H9 (cell line): ENCODE results near the gene LRRN3. TPM values are rescaled to one million over a fixed set of nuclear protein-coding genes. Genes with fewer than 3 reads are reported as not detected.

Source experiments
- DNase-seq: peaks from one replicate; pipeline ENCODE4 v3.0.0-alpha.2; 2017
- H2AFZ ChIP-seq: one replicate; pipeline ENCODE4 v1.6.1; 2013; ENCODE audit warnings: mild to moderate bottlenecking, low read length, control low read depth, moderate library complexity
- H2AK5ac ChIP-seq: 2 replicates; pipeline ENCODE4 v1.6.1; 2013; ENCODE audit warnings: low read length, control low read depth, mixed read lengths; ENCODE audit not compliant: insufficient read length
- H2BK120ac ChIP-seq: one replicate; pipeline ENCODE4 v1.6.1; 2013; ENCODE audit warnings: low read depth, mild to moderate bottlenecking, low read length, control low read depth, inconsistent platforms; ENCODE audit not compliant: poor library complexity, severe bottlenecking
- H2BK12ac ChIP-seq: 2 replicates; pipeline ENCODE4 v1.6.1; 2013; ENCODE audit warnings: low read length, control low read depth, mixed read lengths, low read depth; ENCODE audit not compliant: insufficient read length
- H2BK15ac ChIP-seq: 2 replicates; pipeline ENCODE4 v1.6.1; 2013; ENCODE audit warnings: low read depth, low read length, control low read depth
- H2BK20ac ChIP-seq: one replicate; pipeline ENCODE4 v1.6.1; 2013; ENCODE audit warnings: low read depth, mild to moderate bottlenecking, low read length, control low read depth, inconsistent platforms; ENCODE audit not compliant: poor library complexity, severe bottlenecking
- H2BK5ac ChIP-seq: 2 replicates; pipeline ENCODE4 v1.6.1; 2013; ENCODE audit warnings: low read length, control low read depth, mixed read lengths; ENCODE audit not compliant: insufficient read length
- H3K14ac ChIP-seq: 2 replicates; pipeline ENCODE4 v1.6.1; 2013; ENCODE audit warnings: low read length, control low read depth; ENCODE audit not compliant: insufficient read depth
- H3K18ac ChIP-seq: 2 replicates; pipeline ENCODE4 v1.6.1; 2013; ENCODE audit warnings: low read depth, mild to moderate bottlenecking, mixed read lengths, low read length, control low read depth; ENCODE audit not compliant: insufficient read length
- H3K23ac ChIP-seq: 2 replicates; pipeline ENCODE4 v1.6.1; 2013; ENCODE audit warnings: low read length, control low read depth, mixed read lengths, low read depth; ENCODE audit not compliant: insufficient read length
- H3K23me2 ChIP-seq: 2 replicates; pipeline ENCODE4 v1.6.1; 2013; ENCODE audit warnings: low read depth, mild to moderate bottlenecking, mixed read lengths, low read length, control low read depth; ENCODE audit not compliant: insufficient read length, poor library complexity, severe bottlenecking
- H3K27ac ChIP-seq: 2 replicates; pipeline ENCODE4 v1.5.1; 2013; ENCODE audit warnings: low read length, control low read depth, mixed read lengths, low read depth; ENCODE audit not compliant: insufficient read length
- H3K27me3 ChIP-seq: 2 replicates; pipeline ENCODE4 v1.6.1; 2013; ENCODE audit warnings: low read length, control low read depth, inconsistent platforms; ENCODE audit not compliant: insufficient read depth
- H3K4ac ChIP-seq: 2 replicates; pipeline ENCODE4 v1.6.1; 2013; ENCODE audit warnings: low read depth, mild to moderate bottlenecking, control low read depth, inconsistent platforms, low read length, moderate library complexity
- H3K4me1 ChIP-seq: 2 replicates; pipeline ENCODE4 v1.6.1; 2013; ENCODE audit warnings: low read length, control low read depth, inconsistent platforms; ENCODE audit not compliant: insufficient read depth
- H3K4me2 ChIP-seq: 2 replicates; pipeline ENCODE4 v1.6.1; 2013; ENCODE audit warnings: low read length, control low read depth, mixed read lengths; ENCODE audit not compliant: insufficient read length, insufficient read depth
- H3K56ac ChIP-seq: 2 replicates; pipeline ENCODE4 v1.6.1; 2013; ENCODE audit warnings: low read depth, mild to moderate bottlenecking, mixed read lengths, low read length, control low read depth; ENCODE audit not compliant: insufficient read length
- H3K79me1 ChIP-seq: 2 replicates; pipeline ENCODE4 v1.6.1; 2013; ENCODE audit warnings: low read depth, mild to moderate bottlenecking, moderate library complexity, low read length, control low read depth, inconsistent platforms; ENCODE audit not compliant: insufficient read depth, poor library complexity, severe bottlenecking
- H3K79me2 ChIP-seq: 2 replicates; pipeline ENCODE4 v1.6.1; 2013; ENCODE audit warnings: low read length, control low read depth, inconsistent platforms; ENCODE audit not compliant: insufficient read depth
- H3K9ac ChIP-seq: 2 replicates; pipeline ENCODE4 v1.6.1; 2013; ENCODE audit warnings: low read length, control low read depth, mixed read lengths; ENCODE audit not compliant: insufficient read length; ENCODE audit errors: extremely low read depth
- H3K9me3 ChIP-seq: one replicate; pipeline ENCODE4 v1.6.1; 2013; ENCODE audit warnings: low read depth, low read length, inconsistent platforms; ENCODE audit not compliant: control insufficient read depth
- H3T11ph ChIP-seq: one replicate; pipeline ENCODE4 v1.6.1; 2013; ENCODE audit warnings: mild to moderate bottlenecking, low read length, control low read depth, inconsistent platforms
- H4K20me1 ChIP-seq: one replicate; pipeline ENCODE4 v1.6.1; 2013; ENCODE audit not compliant: control insufficient read depth, insufficient read length, insufficient read depth
- H4K5ac ChIP-seq: 2 replicates; pipeline ENCODE4 v1.6.1; 2013; ENCODE audit warnings: low read depth, mild to moderate bottlenecking, mixed read lengths, low read length, control low read depth; ENCODE audit not compliant: insufficient read length
- H4K8ac ChIP-seq: replicated peaks from 2 replicates; pipeline ENCODE4 v1.6.1; 2013; ENCODE audit warnings: low read length, control low read depth, mixed read lengths, low read depth; ENCODE audit not compliant: insufficient read length
- H4K91ac ChIP-seq: 2 replicates; pipeline ENCODE4 v1.6.1; 2013; ENCODE audit warnings: low read depth, mild to moderate bottlenecking, moderate library complexity, mixed read lengths, low read length, control low read depth; ENCODE audit not compliant: insufficient read length
- H3K27ac Mint-ChIP-seq, 3 experiments: 2 replicates in 2 of 3; 3 replicates in 1 of 3; pipeline ENCODE4 v1.8.0; 2020 to 2021; ENCODE audit warnings: mixed read lengths in 3 of 3, mild to moderate bottlenecking in 1 of 3, moderate library complexity in 1 of 3
- H3K27me3 Mint-ChIP-seq: 2 replicates; pipeline ENCODE4 v1.8.0; 2021; ENCODE audit warnings: low read depth, mild to moderate bottlenecking, moderate library complexity, mixed read lengths
- H3K36me3 Mint-ChIP-seq, 3 experiments: 2 replicates in 2 of 3; 3 replicates in 1 of 3; pipeline ENCODE4 v1.8.0; 2020 to 2021; ENCODE audit warnings: low read depth in 3 of 3, mixed read lengths in 3 of 3; ENCODE audit not compliant: insufficient read depth in 1 of 3
- H3K4me1 Mint-ChIP-seq, 2 experiments: 2 replicates each; pipeline ENCODE4 v1.8.0; 2020; ENCODE audit warnings: mixed read lengths in 2 of 2
- H3K4me3 Mint-ChIP-seq, 2 experiments: 2 replicates in 1 of 2; 3 replicates in 1 of 2; pipeline ENCODE4 v1.8.0; 2020 to 2021; ENCODE audit warnings: mild to moderate bottlenecking in 2 of 2, mixed read lengths in 2 of 2, moderate library complexity in 1 of 2
- H3K9me3 Mint-ChIP-seq, 2 experiments: 2 replicates in 1 of 2; 3 replicates in 1 of 2; pipeline ENCODE4 v1.8.0; 2020; ENCODE audit warnings: mild to moderate bottlenecking in 2 of 2, mixed read lengths in 2 of 2, moderate library complexity in 1 of 2
- WGBS: extraction: QIAGEN DNeasy Blood & Tissue Kit; methylation state at CpG from one replicate; pipeline ENCODE4 v1.1.7; 2013; ENCODE audit warnings: missing lambda C conversion rate, low lambda C conversion rate, mixed read lengths; ENCODE audit not compliant: insufficient read length; ENCODE audit errors: extremely low coverage; 5-methylcytosine and 5-hydroxymethylcytosine counted together
- total RNA-seq: library from RNA; stranded (reverse); gene quantifications from 2 replicates; pipeline ENCODE4 v1.2.1, GENCODE V29; 2021
- TF ChIP-seq, protein P1 (sequence below): fragments of 200-600 bp; sonication (generic); conservative IDR thresholded peaks from 3 replicates; pipeline ENCODE4 v1.8.0; 2021; ENCODE audit warnings: antibody characterized with exemption, mild to moderate bottlenecking

Gene LRRN3
- total RNA-seq, 1 experiment from 2014 or later = 0.77 TPM

GRCh38 chr7:111063166-111063565, 27.8 kb upstream of the LRRN3 start:
- Histone ChIP-seq H3K18ac (no peak overlapping the region), H3K9me3 (peaks cover 4% of the 10 kb centered on the region), H3K23ac (no peak overlapping the region), H2BK12ac (no peak overlapping the region), H3K4me2 (no peak overlapping the region), H3K4ac (no peak overlapping the region), H3K27ac (no peak overlapping the region), H4K20me1 (no peaks in the 10 kb centered on the region), H2AFZ (no peak overlapping the region), H2BK20ac (no peak overlapping the region), H3K27me3 (no peaks in the 10 kb centered on the region), H3K9ac (no peak overlapping the region), H4K5ac (no peak overlapping the region), H3K79me2 (no peaks in the 10 kb centered on the region), H2AK5ac (no peak overlapping the region), H3T11ph (no peak overlapping the region), H3K56ac (no peak overlapping the region), H4K91ac (no peak overlapping the region), H3K23me2 (no peaks in the 10 kb centered on the region), H3K14ac (no peak overlapping the region), H2BK5ac (no peak overlapping the region), H2BK120ac (no peak overlapping the region), H3K79me1 (no peaks in the 10 kb centered on the region), H3K4me1 (no peaks in the 10 kb centered on the region), H2BK15ac (no peak overlapping the region), H4K8ac (no peak overlapping the region)
- no CpG with 5 or more reads among the region's 1 CpG for WGBS
- H3K4me3 Mint-ChIP-seq = no peak overlapping the region
- H3K9me3 Mint-ChIP-seq = peaks cover 32 to 46% of the 10 kb centered on the region in 2 experiments
- no peaks in the 10 kb centered on the region for H3K27me3 Mint-ChIP-seq
- DNase-seq = no peak
- H3K36me3 Mint-ChIP-seq = peaks cover 15 to 40% (median 27%) of the 10 kb centered on the region in 3 experiments
- no peak overlapping the region for H3K27ac Mint-ChIP-seq
- H3K4me1 Mint-ChIP-seq = no peaks in the 10 kb centered on the region
- TF ChIP-seq, protein P1, sequence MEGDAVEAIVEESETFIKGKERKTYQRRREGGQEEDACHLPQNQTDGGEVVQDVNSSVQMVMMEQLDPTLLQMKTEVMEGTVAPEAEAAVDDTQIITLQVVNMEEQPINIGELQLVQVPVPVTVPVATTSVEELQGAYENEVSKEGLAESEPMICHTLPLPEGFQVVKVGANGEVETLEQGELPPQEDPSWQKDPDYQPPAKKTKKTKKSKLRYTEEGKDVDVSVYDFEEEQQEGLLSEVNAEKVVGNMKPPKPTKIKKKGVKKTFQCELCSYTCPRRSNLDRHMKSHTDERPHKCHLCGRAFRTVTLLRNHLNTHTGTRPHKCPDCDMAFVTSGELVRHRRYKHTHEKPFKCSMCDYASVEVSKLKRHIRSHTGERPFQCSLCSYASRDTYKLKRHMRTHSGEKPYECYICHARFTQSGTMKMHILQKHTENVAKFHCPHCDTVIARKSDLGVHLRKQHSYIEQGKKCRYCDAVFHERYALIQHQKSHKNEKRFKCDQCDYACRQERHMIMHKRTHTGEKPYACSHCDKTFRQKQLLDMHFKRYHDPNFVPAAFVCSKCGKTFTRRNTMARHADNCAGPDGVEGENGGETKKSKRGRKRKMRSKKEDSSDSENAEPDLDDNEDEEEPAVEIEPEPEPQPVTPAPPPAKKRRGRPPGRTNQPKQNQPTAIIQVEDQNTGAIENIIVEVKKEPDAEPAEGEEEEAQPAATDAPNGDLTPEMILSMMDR = no peak
